Neural cell (in vitro differentiated cells): ENCODE data around the gene KIF5A. TPM values are rescaled to one million over a fixed set of nuclear protein-coding genes. Genes with fewer than 3 reads are reported as not detected.

ENCODE experiments used
- H2AFZ ChIP-seq: fragments of 200-600, 300-800 bp; sonication (generic), shearing (Covaris generic); 2 replicates; pipeline ENCODE4 v1.6.0; 2014; ENCODE audit warnings: low read depth, mild to moderate bottlenecking, antibody characterized with exemption, low read length, moderate library complexity
- H3F3A ChIP-seq: fragments of 200-600 bp; shearing (Covaris generic); 2 replicates; pipeline ENCODE4 v1.6.1; 2016; ENCODE audit warnings: mild to moderate bottlenecking, moderate library complexity, mixed read lengths, antibody characterized with exemption, low read length; ENCODE audit not compliant: insufficient read depth, poor library complexity, severe bottlenecking
- H3K27ac ChIP-seq: fragments of 200-600, 300-800 bp; sonication (generic), shearing (Covaris generic); 2 replicates; pipeline ENCODE4 v1.5.1; 2014; ENCODE audit warnings: mild to moderate bottlenecking, low read length, moderate library complexity
- H3K27me3 ChIP-seq: fragments of 300-800, 200-600 bp; sonication (generic), shearing (Covaris generic); 2 replicates; pipeline ENCODE4 v1.6.0; 2014; ENCODE audit warnings: mild to moderate bottlenecking, low read depth, low read length, moderate library complexity; ENCODE audit not compliant: insufficient read depth
- H3K36me3 ChIP-seq: fragments of 300-800, 200-600 bp; sonication (generic), shearing (Covaris generic); 2 replicates; pipeline ENCODE4 v1.5.1; 2014; ENCODE audit warnings: mild to moderate bottlenecking, antibody characterized with exemption, low read length, moderate library complexity; ENCODE audit not compliant: insufficient read depth
- H3K4me2 ChIP-seq: fragments of 300-800, 200-600 bp; sonication (generic), shearing (Covaris generic); 2 replicates; pipeline ENCODE4 v1.6.0; 2014; ENCODE audit warnings: mild to moderate bottlenecking, low read length
- H3K4me3 ChIP-seq: fragments of 300-800, 200-600 bp; sonication (generic), shearing (Covaris generic); 2 replicates; pipeline ENCODE4 v1.5.1; 2014; ENCODE audit warnings: mild to moderate bottlenecking, low read length, moderate library complexity
- H3K79me2 ChIP-seq: fragments of 200-600 bp; shearing (Covaris generic); replicated peaks from 2 replicates; pipeline ENCODE4 v1.6.0; 2014; ENCODE audit warnings: mild to moderate bottlenecking, low read length, moderate library complexity; ENCODE audit not compliant: insufficient read depth
- H3K9ac ChIP-seq: fragments of 300-800, 200-600 bp; sonication (generic), shearing (Covaris generic); 2 replicates; pipeline ENCODE4 v1.6.1; 2016; ENCODE audit warnings: mild to moderate bottlenecking, low read length, mixed read lengths
- H3K9me2 ChIP-seq: fragments of 200-600 bp; shearing (Covaris generic); 2 replicates; pipeline ENCODE4 v1.6.1; 2016; ENCODE audit warnings: mild to moderate bottlenecking, low read length, mixed read lengths; ENCODE audit not compliant: insufficient read depth
- H3K9me3 ChIP-seq: fragments of 200-600, 300-800 bp; sonication (generic), shearing (Covaris generic); 2 replicates; pipeline ENCODE4 v1.6.1; 2016; ENCODE audit warnings: mild to moderate bottlenecking, mixed run types, low read length, moderate library complexity, mixed read lengths
- H4K20me1 ChIP-seq: fragments of 200-600 bp; shearing (Covaris generic); 2 replicates; pipeline ENCODE4 v1.6.1; 2016; ENCODE audit warnings: mild to moderate bottlenecking, mixed run types; ENCODE audit not compliant: insufficient read depth
- EP300 ChIP-seq: fragments of 450-650 bp; conservative IDR thresholded peaks from 2 replicates; pipeline ENCODE4 v1.6.1; 2014; ENCODE audit warnings: antibody characterized with exemption, mild to moderate bottlenecking, moderate library complexity; ENCODE audit not compliant: poor library complexity, severe bottlenecking
- EZH2 ChIP-seq: fragments of 200-600, 300-800 bp; shearing (Covaris generic), sonication (generic); IDR thresholded peaks from 2 replicates; pipeline ENCODE4 v1.6.1; 2014; ENCODE audit warnings: antibody characterized with exemption, low read length, borderline replicate concordance, mild to moderate bottlenecking; ENCODE audit not compliant: insufficient read depth, poor library complexity, severe bottlenecking
- MXI1 ChIP-seq: fragments of 450-650 bp; conservative IDR thresholded peaks from 2 replicates; pipeline ENCODE4 v1.6.1; 2014; ENCODE audit warnings: antibody characterized with exemption, mild to moderate bottlenecking; ENCODE audit not compliant: poor library complexity, severe bottlenecking
- POLR2AphosphoS5 ChIP-seq: IDR thresholded peaks from 2 replicates; pipeline ENCODE4 v1.6.1; 2012
- RAD21 ChIP-seq: fragments of 450-650 bp; conservative IDR thresholded peaks from 2 replicates; pipeline ENCODE4 v1.6.1; 2014; ENCODE audit warnings: antibody characterized with exemption, mild to moderate bottlenecking, moderate library complexity
- SMC3 ChIP-seq: fragments of 450-650 bp; conservative IDR thresholded peaks from 2 replicates; pipeline ENCODE4 v1.6.1; 2014; ENCODE audit warnings: antibody characterized with exemption, mild to moderate bottlenecking, moderate library complexity; ENCODE audit not compliant: poor library complexity
- TAF1 ChIP-seq: IDR thresholded peaks from 2 replicates; pipeline ENCODE4 v1.6.1; 2012; ENCODE audit warnings: low read depth
- polyA plus RNA-seq: library from polyadenylated mRNA; depleted of rRNA; stranded (reverse); fragments of >200 nt; gene quantifications from 2 replicates; pipeline ENCODE4 v1.2.3, GENCODE V29; 2014
- TF ChIP-seq, protein P1 (sequence below): fragments of 450-650 bp; IDR thresholded peaks from 2 replicates; pipeline ENCODE4 v1.5.1; 2014; ENCODE audit warnings: antibody characterized with exemption, mild to moderate bottlenecking, moderate library complexity; ENCODE audit not compliant: poor library complexity, severe bottlenecking
- TF ChIP-seq, protein P2 (sequence below): IDR thresholded peaks from 2 replicates; pipeline ENCODE4 v1.6.1; 2012; ENCODE audit warnings: borderline replicate concordance

KIF5A gene
- polyA plus RNA-seq, 1 donor from 2014 or later = 58.8 TPM

DNA sequence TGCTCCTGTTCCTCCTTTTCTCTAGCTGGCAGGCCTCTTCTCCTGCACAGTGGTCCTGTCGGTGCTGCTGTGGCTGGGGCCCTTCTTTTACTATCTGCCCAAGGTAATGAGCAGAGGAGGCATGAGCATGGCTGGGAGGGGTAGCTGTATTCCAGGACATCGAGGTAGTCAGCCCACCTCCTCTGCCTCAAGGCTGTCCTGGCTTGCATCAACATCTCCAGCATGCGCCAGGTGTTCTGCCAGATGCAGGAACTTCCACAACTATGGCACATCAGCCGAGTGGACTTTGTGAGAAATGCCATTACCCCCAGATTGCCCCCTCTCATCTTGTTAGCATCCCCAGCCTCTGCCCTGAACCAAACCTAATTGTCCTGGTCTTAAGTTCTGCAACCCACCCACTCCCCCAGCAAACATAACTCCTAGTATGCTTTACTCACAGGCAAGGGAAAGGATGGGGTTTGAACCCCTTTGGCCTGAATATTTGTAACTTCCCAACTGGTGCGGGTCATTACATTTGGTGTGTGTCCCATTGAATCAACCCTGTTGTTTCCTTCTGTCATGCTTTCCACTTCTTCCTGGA lies 74.1 kb downstream of the KIF5A start:
- Histone ChIP-seq H3K36me3 (peaks cover 7% of the 10 kb centered on the region), H3K4me3 (no peak overlapping the region), H3K9me2 (no peaks in the 10 kb centered on the region), H3F3A (no peaks in the 10 kb centered on the region), H4K20me1 (no peaks in the 10 kb centered on the region), H3K9me3 (no peaks in the 10 kb centered on the region), H3K27me3 (peaks cover 83% of the 10 kb centered on the region), H3K27ac (no peak overlapping the region), H2AFZ (no peak overlapping the region), H3K4me2 (no peak overlapping the region), H3K79me2 (no peaks in the 10 kb centered on the region), H3K9ac (no peak overlapping the region)
- TF ChIP-seq SMC3 = no peak
- no peak for TF ChIP-seq POLR2AphosphoS5
- TF ChIP-seq, protein P1, sequence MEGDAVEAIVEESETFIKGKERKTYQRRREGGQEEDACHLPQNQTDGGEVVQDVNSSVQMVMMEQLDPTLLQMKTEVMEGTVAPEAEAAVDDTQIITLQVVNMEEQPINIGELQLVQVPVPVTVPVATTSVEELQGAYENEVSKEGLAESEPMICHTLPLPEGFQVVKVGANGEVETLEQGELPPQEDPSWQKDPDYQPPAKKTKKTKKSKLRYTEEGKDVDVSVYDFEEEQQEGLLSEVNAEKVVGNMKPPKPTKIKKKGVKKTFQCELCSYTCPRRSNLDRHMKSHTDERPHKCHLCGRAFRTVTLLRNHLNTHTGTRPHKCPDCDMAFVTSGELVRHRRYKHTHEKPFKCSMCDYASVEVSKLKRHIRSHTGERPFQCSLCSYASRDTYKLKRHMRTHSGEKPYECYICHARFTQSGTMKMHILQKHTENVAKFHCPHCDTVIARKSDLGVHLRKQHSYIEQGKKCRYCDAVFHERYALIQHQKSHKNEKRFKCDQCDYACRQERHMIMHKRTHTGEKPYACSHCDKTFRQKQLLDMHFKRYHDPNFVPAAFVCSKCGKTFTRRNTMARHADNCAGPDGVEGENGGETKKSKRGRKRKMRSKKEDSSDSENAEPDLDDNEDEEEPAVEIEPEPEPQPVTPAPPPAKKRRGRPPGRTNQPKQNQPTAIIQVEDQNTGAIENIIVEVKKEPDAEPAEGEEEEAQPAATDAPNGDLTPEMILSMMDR = no peak
- no peak for TF ChIP-seq MXI1
- TF ChIP-seq EZH2 = no peak
- TF ChIP-seq TAF1 = no peak
- TF ChIP-seq EP300 = no peak
- TF ChIP-seq, protein P2, sequence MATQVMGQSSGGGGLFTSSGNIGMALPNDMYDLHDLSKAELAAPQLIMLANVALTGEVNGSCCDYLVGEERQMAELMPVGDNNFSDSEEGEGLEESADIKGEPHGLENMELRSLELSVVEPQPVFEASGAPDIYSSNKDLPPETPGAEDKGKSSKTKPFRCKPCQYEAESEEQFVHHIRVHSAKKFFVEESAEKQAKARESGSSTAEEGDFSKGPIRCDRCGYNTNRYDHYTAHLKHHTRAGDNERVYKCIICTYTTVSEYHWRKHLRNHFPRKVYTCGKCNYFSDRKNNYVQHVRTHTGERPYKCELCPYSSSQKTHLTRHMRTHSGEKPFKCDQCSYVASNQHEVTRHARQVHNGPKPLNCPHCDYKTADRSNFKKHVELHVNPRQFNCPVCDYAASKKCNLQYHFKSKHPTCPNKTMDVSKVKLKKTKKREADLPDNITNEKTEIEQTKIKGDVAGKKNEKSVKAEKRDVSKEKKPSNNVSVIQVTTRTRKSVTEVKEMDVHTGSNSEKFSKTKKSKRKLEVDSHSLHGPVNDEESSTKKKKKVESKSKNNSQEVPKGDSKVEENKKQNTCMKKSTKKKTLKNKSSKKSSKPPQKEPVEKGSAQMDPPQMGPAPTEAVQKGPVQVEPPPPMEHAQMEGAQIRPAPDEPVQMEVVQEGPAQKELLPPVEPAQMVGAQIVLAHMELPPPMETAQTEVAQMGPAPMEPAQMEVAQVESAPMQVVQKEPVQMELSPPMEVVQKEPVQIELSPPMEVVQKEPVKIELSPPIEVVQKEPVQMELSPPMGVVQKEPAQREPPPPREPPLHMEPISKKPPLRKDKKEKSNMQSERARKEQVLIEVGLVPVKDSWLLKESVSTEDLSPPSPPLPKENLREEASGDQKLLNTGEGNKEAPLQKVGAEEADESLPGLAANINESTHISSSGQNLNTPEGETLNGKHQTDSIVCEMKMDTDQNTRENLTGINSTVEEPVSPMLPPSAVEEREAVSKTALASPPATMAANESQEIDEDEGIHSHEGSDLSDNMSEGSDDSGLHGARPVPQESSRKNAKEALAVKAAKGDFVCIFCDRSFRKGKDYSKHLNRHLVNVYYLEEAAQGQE = no peak
- no peak for TF ChIP-seq RAD21

GRCh38 chr12:57624441-57625220 lies 74.8 kb downstream of the KIF5A start:
- Histone ChIP-seq H4K20me1 (no peaks in the 10 kb centered on the region), H3K79me2 (no peaks in the 10 kb centered on the region), H3K36me3 (peaks cover 14% of the 10 kb centered on the region), H3K9me2 (no peaks in the 10 kb centered on the region), H3K27me3 (peaks cover 83% of the 10 kb centered on the region), H3K4me3 (no peak overlapping the region), H3F3A (no peaks in the 10 kb centered on the region), H3K4me2 (no peak overlapping the region), H3K9ac (no peak overlapping the region), H3K27ac (no peak overlapping the region), H2AFZ (no peak overlapping the region), H3K9me3 (no peaks in the 10 kb centered on the region)
- TF ChIP-seq, protein P2 = no peak
- TF ChIP-seq, protein P1 = no peak
- TF ChIP-seq SMC3 = no peak
- TF ChIP-seq TAF1 = no peak
- TF ChIP-seq RAD21 = no peak
- TF ChIP-seq EZH2 = no peak
- TF ChIP-seq MXI1 = no peak
- TF ChIP-seq POLR2AphosphoS5 = no peak
- TF ChIP-seq EP300 = no peak
